Measurements from ENCODE around the gene CRLF1.

Gene CRLF1

GRCh38 chr19:18644196-18645034 is 37.8 kb upstream of the CRLF1 start:
- no peak overlapping the region for H3K4me3 Mint-ChIP-seq
- H3K9me3 Mint-ChIP-seq: no peaks in the 10 kb centered on the region
- H3K27me3 Mint-ChIP-seq: no peaks in the 10 kb centered on the region
- no peak overlapping the region for H3K27ac Mint-ChIP-seq
- CTCF ChIA-PET: interaction anchor here (0.9 kb wide), 1 partner anchor 58 kb away, joined by 3 read pairs; no protein-coding TSS in a partner anchor
- peaks cover 1% of the 10 kb centered on the region for H3K36me3 Mint-ChIP-seq
- no peak for DNase-seq
- H3K4me1 Mint-ChIP-seq: peaks cover 9% of the 10 kb centered on the region

- no peak overlapping the region for H3K4me3 Mint-ChIP-seq
- CTCF ChIA-PET: no interaction called here
- peaks cover 28% of the 10 kb centered on the region for H3K4me1 Mint-ChIP-seq
- no peak for DNase-seq
- peaks cover 13% of the 10 kb centered on the region for H3K27me3 Mint-ChIP-seq
- no peaks in the 10 kb centered on the region for H3K36me3 Mint-ChIP-seq
- H3K9me3 Mint-ChIP-seq: no peaks in the 10 kb centered on the region
- H3K27ac Mint-ChIP-seq: no peak overlapping the region
Measured at GRCh38 chr19:18639706-18640243, 33.2 kb upstream of the CRLF1 start.

GRCh38 chr19:18637673-18638630 is 31.4 kb upstream of the CRLF1 start:
- Mint-ChIP-seq H3K9me3 (no peaks in the 10 kb centered on the region), H3K4me1 (peaks cover 27% of the 10 kb centered on the region), H3K27ac (peak overlapping the region; percentile 19), H3K4me3 (peak overlapping the region; percentile 71), H3K27me3 (peaks cover 26% of the 10 kb centered on the region), H3K36me3 (no peaks in the 10 kb centered on the region)
- CTCF ChIA-PET: no interaction called here
- DNase-seq: no peak

GRCh38 chr19:18636969-18637629 is 30.5 kb upstream of the CRLF1 start, which contains the start of gene KLHL26:
KLHL26 (plus strand) TSS chr19:18637028; CDS start chr19:18637055, 27 bp downstream.
- Mint-ChIP-seq H3K4me3 (peak within 1 kb of the TSS; percentile 71), H3K27me3 (peaks cover 26% of the 10 kb centered on the region), H3K36me3 (no peaks in the 10 kb centered on the region), H3K9me3 (no peaks in the 10 kb centered on the region), H3K27ac (peak within 1 kb of the TSS; percentile 88), H3K4me1 (peaks cover 27% of the 10 kb centered on the region)
- DNase-seq: no peak
- CTCF ChIA-PET: no interaction called here

GRCh38 chr19:18636183-18636968 is 29.8 kb upstream of the CRLF1 start:
- Mint-ChIP-seq H3K9me3 (no peaks in the 10 kb centered on the region), H3K4me3 (peak overlapping the region; percentile 71), H3K27me3 (peaks cover 26% of the 10 kb centered on the region), H3K27ac (peak overlapping the region; percentile 88), H3K4me1 (peaks cover 27% of the 10 kb centered on the region), H3K36me3 (no peaks in the 10 kb centered on the region)
- DNase-seq: peak; percentile 99
- CTCF ChIA-PET: no interaction called here

GRCh38 chr19:18635831-18636182 is 29.2 kb upstream of the CRLF1 start:
- Mint-ChIP-seq H3K4me3 (peak overlapping the region; percentile 71), H3K36me3 (no peaks in the 10 kb centered on the region), H3K9me3 (no peaks in the 10 kb centered on the region), H3K4me1 (peaks cover 27% of the 10 kb centered on the region), H3K27ac (peak overlapping the region; percentile 88), H3K27me3 (peaks cover 26% of the 10 kb centered on the region)
- CTCF ChIA-PET: no interaction called here
- DNase-seq: no peak

GRCh38 chr19:18634612-18635297 is 28.2 kb upstream of the CRLF1 start:
- no peak overlapping the region for H3K27ac Mint-ChIP-seq

GRCh38 chr19:18633321-18633720 is 26.7 kb upstream of the CRLF1 start:
- peaks cover 30% of the 10 kb centered on the region for H3K27me3 Mint-ChIP-seq
- CTCF ChIA-PET: interaction anchor here (0.6 kb wide), 1 partner anchor 14 kb away, joined by 3 read pairs; no protein-coding TSS in a partner anchor
- no peak for DNase-seq
- no peak overlapping the region for H3K4me3 Mint-ChIP-seq
- no peaks in the 10 kb centered on the region for H3K36me3 Mint-ChIP-seq
- H3K9me3 Mint-ChIP-seq: no peaks in the 10 kb centered on the region
- H3K4me1 Mint-ChIP-seq: peaks cover 24% of the 10 kb centered on the region
- H3K27ac Mint-ChIP-seq: no peak overlapping the region

More at GRCh38 chr19:18634612-18635297, 28.2 kb upstream of the CRLF1 start:
- Mint-ChIP-seq H3K4me3 (no peak overlapping the region), H3K4me1 (peaks cover 27% of the 10 kb centered on the region), H3K27me3 (peaks cover 26% of the 10 kb centered on the region), H3K9me3 (no peaks in the 10 kb centered on the region), H3K36me3 (no peaks in the 10 kb centered on the region)
- no peak for DNase-seq
- CTCF ChIA-PET: no interaction called here

- H3K4me1 Mint-ChIP-seq: no peaks in the 10 kb centered on the region
Measured at GRCh38 chr19:18629166-18630088, 22.8 kb upstream of the CRLF1 start.

GRCh38 chr19:18626906-18627305 is 20.3 kb upstream of the CRLF1 start:
- Mint-ChIP-seq H3K36me3 (no peaks in the 10 kb centered on the region), H3K27ac (no peak overlapping the region), H3K27me3 (peaks cover 21% of the 10 kb centered on the region), H3K4me3 (no peak overlapping the region), H3K9me3 (no peaks in the 10 kb centered on the region), H3K4me1 (peaks cover 2% of the 10 kb centered on the region)
- DNase-seq: no peak
- CTCF ChIA-PET: no interaction called here

More at GRCh38 chr19:18629166-18630088, 22.8 kb upstream of the CRLF1 start:
- H3K27ac Mint-ChIP-seq: no peak overlapping the region
- H3K27me3 Mint-ChIP-seq: peaks cover 20% of the 10 kb centered on the region
- no peaks in the 10 kb centered on the region for H3K36me3 Mint-ChIP-seq
- CTCF ChIA-PET: interaction anchor here (1.0 kb wide), 1 partner anchor 11 kb away, joined by 3 read pairs; no protein-coding TSS in a partner anchor
- no peaks in the 10 kb centered on the region for H3K9me3 Mint-ChIP-seq
- DNase-seq: no peak
- no peak overlapping the region for H3K4me3 Mint-ChIP-seq

GRCh38 chr19:18620902-18621301 is 14.3 kb upstream of the CRLF1 start:
- CTCF ChIA-PET: interaction anchor here (1.0 kb wide), 1 partner anchor 27 kb away, joined by 4 read pairs; no protein-coding TSS in a partner anchor
- Mint-ChIP-seq H3K27me3 (peaks cover 42% of the 10 kb centered on the region), H3K4me3 (no peak overlapping the region), H3K27ac (no peak overlapping the region), H3K4me1 (peaks cover 2% of the 10 kb centered on the region), H3K36me3 (no peaks in the 10 kb centered on the region), H3K9me3 (no peaks in the 10 kb centered on the region)
- DNase-seq: no peak

- H3K9me3 Mint-ChIP-seq: no peaks in the 10 kb centered on the region
- DNase-seq: no peak
- peaks cover 47% of the 10 kb centered on the region for H3K27me3 Mint-ChIP-seq
- H3K36me3 Mint-ChIP-seq: no peaks in the 10 kb centered on the region
- no peak overlapping the region for H3K27ac Mint-ChIP-seq
- CTCF ChIA-PET: interaction anchor here (0.7 kb wide), 1 partner anchor 122 kb away, joined by 3 read pairs; no protein-coding TSS in a partner anchor
- no peak overlapping the region for H3K4me3 Mint-ChIP-seq
- H3K4me1 Mint-ChIP-seq: peaks cover 2% of the 10 kb centered on the region
Measured at GRCh38 chr19:18620311-18620710, 13.7 kb upstream of the CRLF1 start.

Data from activated naive CD4-positive, alpha-beta T cell treated with anti-CD3 and anti-CD28 coated beads, Interleukin-2, amount 10 ng/mL, durations not matched to agents 7 days and 5 days (primary cell).